Measurements from ENCODE around the gene FYB1. TPM values are rescaled to one million over a fixed set of nuclear protein-coding genes. Genes with fewer than 3 reads are reported as not detected.
"Not testable (repeated sequence)": the region's sequence is repeated elsewhere in the genome, so short reads cannot be mapped to it uniquely, and the experiment has no call there.

Gene FYB1
- total and polyA plus RNA-seq, 8 donors, result 2.0 to 22.9 (median 4.2) TPM

- H3K4me1 ChIP-seq, result peaks cover 0 to 27% (median 7%) of the 10 kb centered on the region in 4 donors
- no peak overlapping the region for H3K4me3 ChIP-seq
- H3K9me3 ChIP-seq, result no peaks in the 10 kb centered on the region
- H3K36me3 ChIP-seq, result no peaks in the 10 kb centered on the region
- no peaks in the 10 kb centered on the region for H3K27me3 ChIP-seq
- 31 to 53% (median 41%) methylated on average over 3 of the region's 3 CpGs for WGBS, 5 donors
- TF ChIP-seq EP300 (IDR thresholded peaks at IDR 0.05) (no peak), CTCF (IDR thresholded peaks at IDR 0.05) (no peak), POLR2A (IDR thresholded peaks at IDR 0.05) (no peak), POLR2AphosphoS5 (IDR thresholded peaks at IDR 0.05) (no peak)
- H3K27ac ChIP-seq, result peak overlapping the region in 3 of 5 donors; percentile 7 to 33 (median 28)
- DNase-seq, result no peak
- intact Hi-C loops (cut with DNase I; ENCODE audit: low total_unique reads), result loop anchor here (10.0 kb wide), 2 partner anchors 61 to 321 kb away; no protein-coding TSS in a partner anchor
Measured at GRCh38 chr5:39223565-39224156, 4.3 kb upstream of the FYB1 start.

GRCh38 chr5:39221671-39222070, 2.3 kb upstream of the FYB1 start:
- WGBS, 5 donors, result 90 to 99% (median 95%) methylated on average over 5 of the region's 5 CpGs
- intact Hi-C loops (cut with DNase I; ENCODE audit: low total_unique reads), result loop anchor here (10.0 kb wide), 2 partner anchors 63 to 323 kb away; no protein-coding TSS in a partner anchor
- peaks cover 9 to 40% (median 13%) of the 10 kb centered on the region in 4 donors for H3K4me1 ChIP-seq

GRCh38 chr5:39220280-39221030, 1.1 kb upstream of the FYB1 start:
- H3K27ac ChIP-seq, result peak overlapping the region in 2 of 5 donors; percentile 59 to 65
- no peaks in the 10 kb centered on the region for H3K9me3 ChIP-seq
- H3K27me3 ChIP-seq, result no peaks in the 10 kb centered on the region
- TF ChIP-seq POLR2A (IDR thresholded peaks at IDR 0.05) (no peak), EP300 (IDR thresholded peaks at IDR 0.05) (no peak), POLR2AphosphoS5 (IDR thresholded peaks at IDR 0.05) (no peak), CTCF (IDR thresholded peaks at IDR 0.05) (no peak)
- H3K36me3 ChIP-seq, result no peaks in the 10 kb centered on the region
- WGBS, 5 donors, result 90 to 97% (median 95%) methylated on average over 4 of the region's 4 CpGs
- DNase-seq, result no peak
- H3K4me1 ChIP-seq, result peaks cover 9 to 52% (median 14%) of the 10 kb centered on the region in 4 donors
- intact Hi-C loops (cut with DNase I; ENCODE audit: low total_unique reads), result loop anchor here (10.0 kb wide), 2 partner anchors 64 to 324 kb away; no protein-coding TSS in a partner anchor
- H3K4me3 ChIP-seq, result no peak overlapping the region

More at GRCh38 chr5:39221671-39222070, 2.3 kb upstream of the FYB1 start:
- not testable (repeated sequence) for H3K4me3 ChIP-seq, DNase-seq, H3K27ac ChIP-seq, H3K36me3 ChIP-seq, H3K27me3 ChIP-seq, H3K9me3 ChIP-seq

GRCh38 chr5:39218482-39219402, 621 bp downstream of the FYB1 start:
- peak overlapping the region in 4 of 5 donors; percentile 30 to 65 (median 46) for H3K27ac ChIP-seq
- H3K4me3 ChIP-seq, result peak overlapping the region in 3 of 4 donors; percentile 2 to 33 (median 24)
- intact Hi-C loops (cut with DNase I; ENCODE audit: low total_unique reads), result no loop called here

More at GRCh38 chr5:39218482-39219402, 621 bp downstream of the FYB1 start:
- Histone ChIP-seq H3K4me1 (peaks cover 2 to 42% (median 11%) of the 10 kb centered on the region in 4 donors), H3K9me3 (no peaks in the 10 kb centered on the region), H3K36me3 (no peaks in the 10 kb centered on the region), H3K27me3 (no peaks in the 10 kb centered on the region)
- WGBS, 5 donors, result 66 to 80% (median 71%) methylated on average over 8 of the region's 8 CpGs
- DNase-seq, result peak in 1 of 2 donors; percentile 46
- TF ChIP-seq POLR2A (IDR thresholded peaks at IDR 0.05) (no peak), POLR2AphosphoS5 (IDR thresholded peaks at IDR 0.05) (no peak)

Measured in stomach (tissue), 9 donors.